Cardiac fibroblast (primary cell): Measurements from ENCODE around the gene ESPN.

Experiments
- DNase-seq, 2 donors: peaks; one replicate each; pipeline versions ENCODE4 v3.0.0 to v3.0.0-alpha.2; 2010; ENCODE audit warnings: low read depth in 2 of 2
- H3K4me3 ChIP-seq, 2 donors: replicated peaks in 1 of 2; 1 replicate in 1 of 2; 2 replicates in 1 of 2; pipeline ENCODE4 v1.5.1; 2011; ENCODE audit warnings: low read depth in 2 of 2, low read length in 2 of 2, mild to moderate bottlenecking in 2 of 2, moderate library complexity in 1 of 2
- TF ChIP-seq, protein P1 (sequence below): IDR thresholded peaks from one replicate; pipeline ENCODE4 v1.5.1; 2011; ENCODE audit warnings: low read depth, mild to moderate bottlenecking, low read length, inconsistent platforms

The ESPN gene

DNA sequence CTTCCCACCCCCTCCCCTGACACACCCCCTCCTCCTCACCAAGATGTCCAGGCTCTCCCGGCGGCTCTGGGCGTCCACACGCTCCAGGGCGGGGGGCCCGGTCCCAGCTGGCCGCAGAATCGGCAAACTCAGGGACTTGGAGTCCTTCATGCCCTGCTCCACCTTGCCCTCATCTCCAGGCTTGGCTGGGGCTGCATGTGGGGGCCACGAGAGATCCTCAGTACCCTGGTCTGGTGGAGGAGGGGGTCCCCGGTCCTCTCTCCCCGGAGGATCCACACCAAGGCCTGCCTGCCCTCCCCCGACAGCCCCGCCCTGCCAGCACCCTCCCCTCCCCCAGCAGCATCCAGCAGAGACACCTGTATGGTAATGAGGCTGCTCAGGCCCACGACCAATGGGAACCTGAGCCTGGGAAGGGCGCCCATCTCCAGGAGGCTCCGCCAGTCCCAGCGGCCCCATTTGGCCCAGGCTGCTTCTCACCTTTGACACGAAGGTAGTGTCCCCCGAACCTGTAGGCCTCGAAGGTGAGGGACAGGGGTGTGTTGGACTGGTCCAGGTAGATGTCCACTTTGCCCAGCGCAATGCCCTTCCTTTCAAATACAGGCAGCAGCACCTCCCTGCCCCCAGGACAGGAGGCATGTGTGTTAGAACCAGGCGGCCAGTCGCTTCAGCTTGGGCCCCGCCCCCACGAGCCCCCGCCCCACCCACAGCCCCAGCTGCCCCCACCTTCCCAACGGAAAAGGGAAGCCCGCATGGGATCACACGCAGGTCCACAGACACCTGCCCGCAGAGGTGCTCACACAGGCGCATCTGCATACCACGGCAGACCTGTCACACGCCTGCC lies 49.6 kb downstream of the ESPN start:
- TF ChIP-seq, protein P1, sequence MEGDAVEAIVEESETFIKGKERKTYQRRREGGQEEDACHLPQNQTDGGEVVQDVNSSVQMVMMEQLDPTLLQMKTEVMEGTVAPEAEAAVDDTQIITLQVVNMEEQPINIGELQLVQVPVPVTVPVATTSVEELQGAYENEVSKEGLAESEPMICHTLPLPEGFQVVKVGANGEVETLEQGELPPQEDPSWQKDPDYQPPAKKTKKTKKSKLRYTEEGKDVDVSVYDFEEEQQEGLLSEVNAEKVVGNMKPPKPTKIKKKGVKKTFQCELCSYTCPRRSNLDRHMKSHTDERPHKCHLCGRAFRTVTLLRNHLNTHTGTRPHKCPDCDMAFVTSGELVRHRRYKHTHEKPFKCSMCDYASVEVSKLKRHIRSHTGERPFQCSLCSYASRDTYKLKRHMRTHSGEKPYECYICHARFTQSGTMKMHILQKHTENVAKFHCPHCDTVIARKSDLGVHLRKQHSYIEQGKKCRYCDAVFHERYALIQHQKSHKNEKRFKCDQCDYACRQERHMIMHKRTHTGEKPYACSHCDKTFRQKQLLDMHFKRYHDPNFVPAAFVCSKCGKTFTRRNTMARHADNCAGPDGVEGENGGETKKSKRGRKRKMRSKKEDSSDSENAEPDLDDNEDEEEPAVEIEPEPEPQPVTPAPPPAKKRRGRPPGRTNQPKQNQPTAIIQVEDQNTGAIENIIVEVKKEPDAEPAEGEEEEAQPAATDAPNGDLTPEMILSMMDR: no peak
- no peak for DNase-seq
- no peak overlapping the region for H3K4me3 ChIP-seq

DNA sequence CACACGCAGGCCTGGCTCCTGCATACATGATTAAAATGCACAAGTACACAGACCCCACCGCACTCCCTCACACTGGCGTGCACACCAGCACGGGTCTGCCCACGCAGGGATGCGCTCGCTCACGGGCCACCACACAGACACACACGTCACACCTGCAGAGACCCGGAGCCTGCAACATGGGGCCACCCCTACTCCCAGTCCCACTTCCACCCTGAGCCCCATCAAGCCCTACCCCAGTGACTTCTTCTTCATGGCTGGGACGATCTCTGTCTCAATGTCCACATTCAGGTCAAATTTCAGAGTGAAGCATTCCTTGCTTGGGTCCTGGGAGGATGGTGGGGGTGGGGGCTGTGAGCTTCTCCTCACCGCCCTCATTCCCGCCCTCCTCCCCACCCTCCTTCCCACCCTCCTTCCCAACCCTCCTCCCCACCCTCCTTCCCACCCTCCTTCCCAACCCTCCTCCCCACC lies 50.3 kb downstream of the ESPN start:
- DNase-seq: no peak
- no peak overlapping the region for H3K4me3 ChIP-seq
- TF ChIP-seq, protein P1: no peak

DNA sequence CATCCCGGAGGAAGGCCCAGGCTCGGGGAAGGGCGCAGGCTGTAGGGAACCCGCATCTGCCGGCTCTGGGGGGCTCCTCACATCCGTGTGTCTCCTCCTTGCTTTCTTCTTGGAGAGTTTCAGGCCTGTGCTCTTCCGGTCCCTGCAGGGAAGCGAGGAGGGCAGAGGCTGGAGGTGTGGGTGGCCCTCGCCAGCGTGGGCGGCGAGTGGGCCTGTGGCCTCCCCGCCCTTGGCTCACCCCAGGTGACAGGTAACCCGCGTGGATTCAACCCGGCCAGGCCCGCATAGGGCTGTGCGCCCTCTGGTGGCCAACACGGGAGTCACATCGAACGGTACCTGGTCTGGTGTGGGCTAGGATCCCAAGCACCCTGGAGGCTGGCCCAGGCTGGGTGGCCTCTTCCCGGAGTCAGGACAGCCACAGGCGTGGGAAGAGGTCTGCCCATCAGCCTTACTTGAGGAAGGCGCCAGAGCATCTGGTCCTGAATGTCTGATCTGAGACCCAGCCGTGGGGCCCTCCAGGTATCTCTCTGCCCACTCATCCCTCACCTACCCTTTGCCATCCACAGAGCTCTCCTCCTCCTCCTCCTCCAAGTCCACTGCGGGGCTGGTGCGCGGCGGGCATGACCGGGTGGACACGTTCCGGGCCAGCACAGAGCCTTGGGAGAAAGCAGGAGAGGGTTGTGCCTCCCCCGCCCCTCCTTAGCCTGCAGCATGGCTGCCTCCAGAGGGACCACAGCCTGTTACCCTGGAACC lies 51.0 kb downstream of the ESPN start:
- DNase-seq: peak in 1 of 2 donors; percentile 44
- TF ChIP-seq, protein P1: peak; percentile 87
- H3K4me3 ChIP-seq: no peak overlapping the region

DNA sequence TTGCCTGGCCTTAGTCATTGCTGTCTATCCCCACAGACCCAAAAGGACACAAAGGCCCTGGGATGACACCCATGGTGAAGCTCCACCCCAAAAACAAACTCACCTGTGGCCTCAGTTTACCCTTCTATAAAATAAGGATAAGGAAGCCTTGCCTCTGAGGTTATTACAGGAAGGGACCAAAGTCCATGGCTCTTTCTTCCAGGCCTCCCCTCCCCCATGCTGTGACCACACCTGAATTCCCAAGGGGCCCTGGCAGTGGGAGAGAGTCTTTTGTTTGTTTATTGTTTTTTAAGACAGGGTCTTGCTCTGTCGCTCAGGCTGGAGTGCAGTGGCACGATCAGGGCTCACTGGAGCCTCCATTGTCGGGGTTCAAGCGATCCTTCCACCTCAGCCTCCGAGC lies 51.9 kb downstream of the ESPN start:
- TF ChIP-seq, protein P1: no peak
- DNase-seq: no peak
- H3K4me3 ChIP-seq: no peak overlapping the region

DNA sequence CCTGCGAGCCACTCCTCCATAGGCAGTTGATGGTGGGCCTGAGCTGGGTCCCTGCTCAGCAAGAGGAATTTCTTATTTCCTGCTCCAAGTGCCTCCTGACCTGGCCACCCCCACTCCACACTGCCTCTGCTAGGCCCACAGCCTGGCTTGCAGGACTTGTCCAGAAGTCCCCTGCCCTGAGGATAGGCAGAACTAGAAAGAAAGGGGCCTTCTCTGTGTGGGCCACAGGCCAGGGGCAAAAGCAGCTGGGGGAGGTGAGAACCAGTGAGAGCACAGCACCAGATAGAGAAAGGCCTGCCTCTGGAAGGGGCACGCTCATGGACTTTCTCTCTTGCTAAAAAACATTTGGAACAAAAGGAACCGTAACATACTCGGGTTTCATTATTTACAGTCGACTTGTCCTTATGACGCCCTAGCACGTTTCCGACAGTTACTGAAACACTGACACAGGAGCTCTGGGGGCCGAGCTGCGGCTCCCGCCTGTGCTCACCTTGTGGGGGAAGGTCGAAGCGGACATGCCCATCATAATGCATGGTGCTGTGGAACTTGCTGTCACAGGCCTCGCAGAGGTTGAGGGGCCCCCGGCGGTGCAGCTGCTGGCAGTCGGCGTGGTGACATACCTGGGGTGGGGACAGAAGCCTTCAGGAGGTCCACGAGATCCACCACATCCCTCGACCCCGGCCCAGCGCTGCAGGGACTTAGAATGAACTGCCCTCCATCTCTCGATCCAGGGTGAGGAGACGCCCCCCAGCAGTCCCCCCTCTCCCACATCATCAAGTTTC lies 52.7 kb downstream of the ESPN start:
- DNase-seq: no peak
- TF ChIP-seq, protein P1: no peak
- no peak overlapping the region for H3K4me3 ChIP-seq

DNA sequence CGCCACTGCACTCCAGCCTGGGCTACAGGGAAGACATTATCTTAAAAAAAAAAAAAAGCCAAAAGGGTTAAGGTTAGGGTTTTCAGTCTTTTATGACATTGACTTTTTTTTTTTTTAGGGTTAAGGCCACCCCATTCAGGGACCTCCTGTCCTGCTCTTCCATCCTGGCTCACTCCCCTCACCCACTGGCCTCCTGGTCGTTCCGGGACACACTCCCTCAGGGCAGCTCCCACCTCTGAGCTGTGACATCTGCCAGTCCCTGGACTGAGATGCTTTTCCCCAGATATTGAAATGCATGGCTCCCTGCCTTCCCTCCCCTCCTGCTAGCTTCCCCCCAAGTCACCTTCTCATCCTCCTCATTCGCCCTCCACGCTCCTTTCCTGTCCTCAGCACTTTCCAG lies 57.2 kb downstream of the ESPN start:
- TF ChIP-seq, protein P1: no peak
- no peak overlapping the region for H3K4me3 ChIP-seq
- no peak for DNase-seq
